Duodenal mucosa (tissue), 2 donors: ENCODE results near the gene CNTF.

ENCODE experiments used
- H3K27ac ChIP-seq: one replicate; pipeline ENCODE4 v1.7.0; 2013; ENCODE audit warnings: low read depth, low read length
- H3K27me3 ChIP-seq, 2 donors: one replicate each; pipeline ENCODE4 v1.7.0; 2013; ENCODE audit warnings: low read length in 2 of 2, control low read depth in 1 of 2; ENCODE audit not compliant: insufficient read depth in 2 of 2, control insufficient read depth in 1 of 2
- H3K36me3 ChIP-seq, 2 donors: one replicate each; pipeline ENCODE4 v1.7.0; 2013; ENCODE audit warnings: low read length in 2 of 2, control low read depth in 1 of 2; ENCODE audit not compliant: insufficient read depth in 2 of 2, control insufficient read depth in 1 of 2
- H3K4me1 ChIP-seq, 2 donors: one replicate each; pipeline ENCODE4 v1.7.0; 2013; ENCODE audit warnings: low read length in 2 of 2, control low read depth in 1 of 2; ENCODE audit not compliant: insufficient read depth in 2 of 2, control insufficient read depth in 1 of 2
- H3K4me3 ChIP-seq, 2 donors: one replicate each; pipeline ENCODE4 v1.7.0; 2013; ENCODE audit warnings: low read length in 2 of 2, low read depth in 1 of 2
- H3K9ac ChIP-seq, 2 donors: one replicate each; pipeline ENCODE4 v1.7.0; 2013; ENCODE audit warnings: low read length in 2 of 2, low read depth in 1 of 2
- H3K9me3 ChIP-seq, 2 donors: one replicate each; pipeline ENCODE4 v1.7.0; 2013; ENCODE audit warnings: low read length in 2 of 2, control low read depth in 1 of 2; ENCODE audit not compliant: control insufficient read depth in 1 of 2

The CNTF gene

DNA sequence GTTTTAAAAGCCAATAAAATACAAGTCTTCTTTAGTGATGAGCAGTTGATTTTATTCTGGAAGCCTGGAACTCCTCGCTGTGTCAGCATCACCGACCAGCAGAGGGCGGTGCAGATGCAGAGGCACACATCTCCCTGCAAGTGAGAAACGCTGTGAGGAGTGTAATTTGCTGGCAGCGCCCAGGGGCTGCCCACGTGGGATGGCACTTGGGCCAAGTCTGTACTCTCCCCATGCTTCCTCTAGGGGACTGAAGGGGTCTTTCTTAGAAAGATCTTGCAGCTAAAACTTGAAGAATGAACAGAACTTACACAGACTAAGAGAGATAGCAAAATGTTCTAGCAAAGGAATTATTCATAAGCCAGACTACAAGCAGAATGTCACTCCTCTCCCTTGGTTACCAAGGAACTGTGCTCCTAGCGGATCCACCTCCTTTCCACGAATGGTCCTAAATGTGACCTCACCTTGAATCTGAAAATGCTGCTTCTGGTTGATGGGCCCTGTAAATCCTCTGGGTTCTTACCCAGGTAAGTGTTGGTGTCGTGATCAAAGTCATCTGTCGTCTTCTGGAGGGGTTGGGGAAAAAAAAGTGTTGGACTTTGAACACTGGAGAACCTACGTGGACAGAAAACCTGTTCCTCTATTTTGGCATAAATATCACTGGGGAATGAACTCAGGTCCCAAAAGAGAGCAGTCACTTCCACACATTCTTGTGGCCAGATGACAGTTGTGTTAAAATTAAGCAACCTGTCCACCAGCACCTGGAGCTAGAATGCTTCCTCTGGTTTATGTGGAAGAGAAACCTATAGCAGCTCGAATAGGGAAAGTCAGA is 31.8 kb downstream of the CNTF start:
- Histone ChIP-seq H3K4me1 (peaks cover 0 to 6% of the 10 kb centered on the region in 2 donors), H3K9ac (no peak overlapping the region), H3K36me3 (no peaks in the 10 kb centered on the region), H3K9me3 (no peaks in the 10 kb centered on the region), H3K4me3 (no peak overlapping the region), H3K27me3 (no peaks in the 10 kb centered on the region), H3K27ac (no peak overlapping the region)

DNA sequence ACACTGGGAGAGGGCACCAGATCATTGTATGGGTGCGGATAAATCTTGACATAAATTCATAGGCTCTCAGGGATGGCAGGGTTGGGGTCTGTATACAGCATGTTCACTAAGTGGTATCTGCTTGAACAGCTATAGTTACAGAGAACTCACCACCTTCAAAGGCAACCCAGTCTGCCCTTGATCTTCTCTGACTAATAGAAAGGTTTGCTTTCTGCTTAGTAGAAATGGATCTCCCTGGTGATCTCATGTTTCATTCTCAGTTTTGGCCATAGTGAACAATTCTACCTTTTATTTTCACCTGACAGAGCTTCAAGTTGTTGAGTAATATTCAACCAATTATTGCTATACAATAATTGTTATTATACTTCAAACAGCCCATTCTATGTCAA is 32.4 kb downstream of the CNTF start:
- Histone ChIP-seq H3K27me3 (no peaks in the 10 kb centered on the region), H3K9ac (no peak overlapping the region), H3K4me3 (no peak overlapping the region), H3K27ac (no peak overlapping the region), H3K9me3 (no peaks in the 10 kb centered on the region), H3K36me3 (no peaks in the 10 kb centered on the region), H3K4me1 (peaks cover 0 to 11% of the 10 kb centered on the region in 2 donors)

DNA sequence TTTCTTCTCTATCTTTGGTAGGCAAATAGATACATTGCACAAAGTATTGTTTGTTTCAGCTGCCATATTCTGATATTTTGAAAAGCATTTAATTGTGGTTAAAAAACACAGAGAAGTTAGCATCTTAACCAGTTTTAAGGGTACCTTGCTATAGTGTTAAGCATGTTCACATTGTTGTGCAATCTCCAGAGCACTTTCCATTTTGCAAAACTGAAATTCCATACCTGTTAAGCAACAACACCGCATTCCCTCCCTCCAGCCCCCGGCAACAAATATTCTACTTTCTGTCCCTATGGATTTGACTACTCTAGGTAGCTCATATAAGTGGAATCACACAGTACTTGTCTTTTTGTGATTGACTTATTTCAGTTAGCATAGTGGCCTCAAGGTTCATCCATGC is 33.9 kb downstream of the CNTF start:
- H3K4me1 ChIP-seq, result peaks cover 0 to 16% of the 10 kb centered on the region in 2 donors
- H3K4me3 ChIP-seq, result no peak overlapping the region
- H3K27me3 ChIP-seq, result no peaks in the 10 kb centered on the region
- no peak overlapping the region for H3K9ac ChIP-seq
- no peaks in the 10 kb centered on the region for H3K36me3 ChIP-seq
- no peak overlapping the region for H3K27ac ChIP-seq
- no peaks in the 10 kb centered on the region for H3K9me3 ChIP-seq

- no peaks in the 10 kb centered on the region for H3K27me3 ChIP-seq
- no peak overlapping the region for H3K9ac ChIP-seq
- peaks cover 0 to 16% of the 10 kb centered on the region in 2 donors for H3K4me1 ChIP-seq
- no peaks in the 10 kb centered on the region for H3K9me3 ChIP-seq
- H3K27ac ChIP-seq, result no peak overlapping the region
- no peaks in the 10 kb centered on the region for H3K36me3 ChIP-seq
- H3K4me3 ChIP-seq, result no peak overlapping the region
Observed at GRCh38 chr11:58658623-58659022, 36.2 kb downstream of the CNTF start.

DNA sequence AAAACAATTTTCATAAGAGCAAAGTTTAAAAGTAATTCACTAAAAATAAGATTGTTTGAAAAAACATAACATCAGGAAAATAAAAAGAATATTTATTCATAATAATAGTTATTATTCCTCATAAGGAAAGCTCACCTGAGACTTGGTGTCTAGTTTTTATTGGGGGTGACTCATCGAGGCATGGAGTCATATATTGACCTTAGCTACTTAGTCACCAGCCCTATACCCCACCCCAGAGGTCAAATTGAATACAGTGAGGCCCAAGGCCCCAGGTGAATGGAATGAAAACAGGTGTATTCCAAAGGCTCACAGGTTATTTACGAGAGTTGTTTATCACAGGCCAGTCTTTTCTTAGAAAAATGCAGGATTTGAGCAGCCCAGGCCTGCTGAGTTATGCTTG is 36.9 kb downstream of the CNTF start:
- Histone ChIP-seq H3K9ac (no peak overlapping the region), H3K4me3 (no peak overlapping the region), H3K27me3 (no peaks in the 10 kb centered on the region), H3K36me3 (no peaks in the 10 kb centered on the region), H3K4me1 (peaks cover 0 to 16% of the 10 kb centered on the region in 2 donors), H3K27ac (no peak overlapping the region), H3K9me3 (no peaks in the 10 kb centered on the region)

DNA sequence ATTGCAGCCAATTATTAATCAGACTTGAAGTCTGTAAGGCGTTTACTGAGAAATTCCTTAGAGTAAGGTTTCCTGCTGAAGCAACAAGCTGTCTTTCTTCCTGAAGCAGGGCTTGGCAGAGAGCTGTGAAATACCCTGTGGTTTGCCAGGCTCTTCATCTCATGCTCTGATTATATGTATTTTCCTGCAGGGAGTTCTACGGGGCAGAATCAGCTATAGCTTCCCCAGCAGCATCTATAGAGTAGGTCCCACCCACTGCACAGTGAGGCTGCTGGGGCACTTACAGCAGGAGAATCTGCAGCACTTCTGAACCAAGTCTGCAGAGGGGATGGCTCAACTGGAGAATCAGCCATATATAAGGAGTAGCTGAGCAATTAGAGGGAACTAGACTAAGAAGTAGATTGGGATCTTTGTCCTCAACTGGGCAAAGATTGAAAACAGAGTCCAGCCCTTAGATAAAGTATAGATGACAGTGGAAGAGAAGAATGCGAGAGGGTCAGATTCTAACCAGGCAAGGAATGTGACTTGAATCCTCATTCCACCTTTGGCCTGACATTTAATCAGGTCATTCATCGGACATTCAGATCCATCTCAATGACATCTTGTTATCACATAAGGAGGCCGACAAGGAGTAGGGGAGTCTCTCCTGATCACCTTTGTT is 37.6 kb downstream of the CNTF start:
- Histone ChIP-seq H3K9ac (no peak overlapping the region), H3K36me3 (no peaks in the 10 kb centered on the region), H3K4me1 (peaks cover 0 to 16% of the 10 kb centered on the region in 2 donors), H3K4me3 (no peak overlapping the region), H3K27ac (no peak overlapping the region), H3K27me3 (no peaks in the 10 kb centered on the region), H3K9me3 (no peaks in the 10 kb centered on the region)

DNA sequence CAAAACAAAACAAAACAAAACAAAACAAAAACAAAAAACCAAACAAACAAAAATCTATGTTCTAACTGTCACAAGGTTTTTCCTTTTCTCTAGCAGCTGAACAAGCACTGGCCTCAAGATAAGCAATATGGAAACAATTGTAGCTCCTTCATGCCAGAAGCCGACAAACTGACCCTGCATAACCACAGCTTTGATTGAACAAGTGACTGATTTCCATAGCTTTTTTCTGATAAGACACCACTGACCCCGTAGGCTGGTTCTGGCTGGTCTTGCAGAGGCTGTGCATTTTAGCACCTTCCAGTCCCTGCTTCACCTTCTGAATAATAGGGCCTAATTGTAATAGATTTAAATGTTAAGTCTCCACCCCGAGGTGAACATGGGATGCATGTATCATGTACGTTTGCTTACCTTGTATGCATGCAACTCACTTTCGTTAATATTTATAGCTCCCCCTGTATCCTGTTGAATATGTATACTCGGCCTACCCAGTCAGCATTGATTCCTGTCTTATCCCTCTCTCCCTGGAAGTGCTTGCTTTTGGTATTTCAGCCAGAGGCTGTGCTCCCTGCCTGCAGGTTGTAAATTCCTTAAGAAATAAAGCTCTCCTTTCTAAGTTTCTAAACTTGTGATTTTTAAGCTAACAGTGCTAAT is 49.6 kb downstream of the CNTF start:
- no peaks in the 10 kb centered on the region for H3K4me1 ChIP-seq
- H3K4me3 ChIP-seq, result no peak overlapping the region
- no peaks in the 10 kb centered on the region for H3K27me3 ChIP-seq
- no peaks in the 10 kb centered on the region for H3K36me3 ChIP-seq
- no peaks in the 10 kb centered on the region for H3K9me3 ChIP-seq
- no peak overlapping the region for H3K9ac ChIP-seq
- H3K27ac ChIP-seq, result no peak overlapping the region

GRCh38 chr11:58674609-58675008 is 52.1 kb downstream of the CNTF start:
- no peaks in the 10 kb centered on the region for H3K27me3 ChIP-seq
- no peak overlapping the region for H3K4me3 ChIP-seq
- no peaks in the 10 kb centered on the region for H3K4me1 ChIP-seq
- no peaks in the 10 kb centered on the region for H3K9me3 ChIP-seq
- no peak overlapping the region for H3K9ac ChIP-seq
- H3K36me3 ChIP-seq, result no peaks in the 10 kb centered on the region
- no peak overlapping the region for H3K27ac ChIP-seq
